Brain microvascular endothelial cell (primary cell): Measurements from ENCODE around the gene SLC15A4.
"Not testable (repeated sequence)": the region's sequence is repeated elsewhere in the genome, so short reads cannot be mapped to it uniquely, and the experiment has no call there.

ENCODE experiments used
- DNase-seq: peaks from one replicate; pipeline ENCODE4 v3.0.0-alpha.2; 2020
- H3K27ac ChIP-seq: fragments of 250-450 bp; sonication (Bioruptor Pico); 2 replicates; pipeline ENCODE4 v1.5.1; 2020; ENCODE audit warnings: mild to moderate bottlenecking, moderate library complexity
- H3K27me3 ChIP-seq: fragments of 250-450 bp; sonication (Bioruptor Pico); replicated peaks from 2 replicates; pipeline ENCODE4 v1.5.1; 2020; ENCODE audit warnings: mild to moderate bottlenecking
- H3K36me3 ChIP-seq: fragments of 250-450 bp; sonication (Bioruptor Pico); replicated peaks from 2 replicates; pipeline ENCODE4 v1.5.1; 2020; ENCODE audit warnings: mild to moderate bottlenecking
- H3K4me3 ChIP-seq: 2 replicates; pipeline ENCODE4 v1.5.1; 2011; ENCODE audit warnings: low read depth, mild to moderate bottlenecking, control low read depth, low read length, moderate library complexity
- CTCF ChIP-seq: IDR thresholded peaks from 2 replicates; pipeline ENCODE4 v1.5.1; 2011; ENCODE audit warnings: low read depth, mild to moderate bottlenecking, moderate library complexity, low read length, control low read depth, inconsistent platforms; ENCODE audit errors: missing control alignments
- in situ Hi-C: cut with HindIII; loops from 2 replicates; pipeline ENCODE4 v1.10.0; 2017; ENCODE audit warnings: low sequenced_read_pairs, low pct_ligation_motif_present

Gene SLC15A4

GRCh38 chr12:128856035-128856790, 32.5 kb upstream of the SLC15A4 start:
- H3K4me3 ChIP-seq: no peak overlapping the region
- DNase-seq: no peak
- no peak for TF ChIP-seq CTCF
- no peaks in the 10 kb centered on the region for H3K36me3 ChIP-seq
- in situ Hi-C loops: no loop called here
- H3K27me3 ChIP-seq: peaks cover 16% of the 10 kb centered on the region
- H3K27ac ChIP-seq: no peak overlapping the region

GRCh38 chr12:128853600-128854197, 29.9 kb upstream of the SLC15A4 start:
- H3K36me3 ChIP-seq: no peaks in the 10 kb centered on the region
- no peak for TF ChIP-seq CTCF
- in situ Hi-C loops: no loop called here
- no peak overlapping the region for H3K27ac ChIP-seq
- no peak for DNase-seq
- peaks cover 16% of the 10 kb centered on the region for H3K27me3 ChIP-seq
- H3K4me3 ChIP-seq: no peak overlapping the region

GRCh38 chr12:128852885-128853599, 29.3 kb upstream of the SLC15A4 start, which contains the start of gene GLT1D1:
Gene GLT1D1, plus strand, starts transcription at chr12:128853478. Its CDS starts 104 bp downstream, at chr12:128853582.
- Histone ChIP-seq H3K36me3 (no peaks in the 10 kb centered on the region), H3K4me3 (no peak within 1 kb of the TSS), H3K27me3 (peaks cover 16% of the 10 kb centered on the region), H3K27ac (no peak within 1 kb of the TSS)
- DNase-seq: no peak
- in situ Hi-C loops: no loop called here
- no peak for TF ChIP-seq CTCF

GRCh38 chr12:128852026-128852698, 28.4 kb upstream of the SLC15A4 start:
- no peak for TF ChIP-seq CTCF
- no peak overlapping the region for H3K27ac ChIP-seq
- peaks cover 16% of the 10 kb centered on the region for H3K27me3 ChIP-seq
- H3K36me3 ChIP-seq: no peaks in the 10 kb centered on the region
- no peak overlapping the region for H3K4me3 ChIP-seq
- in situ Hi-C loops: no loop called here
- no peak for DNase-seq

- peaks cover 16% of the 10 kb centered on the region for H3K27me3 ChIP-seq
- in situ Hi-C loops, H3K4me3 ChIP-seq, H3K27ac ChIP-seq, DNase-seq, H3K36me3 ChIP-seq: not testable (repeated sequence)
Observed at GRCh38 chr12:128851429-128851828, 27.7 kb upstream of the SLC15A4 start.

GRCh38 chr12:128850400-128850799, 26.6 kb upstream of the SLC15A4 start:
- TF ChIP-seq CTCF: no peak
- Histone ChIP-seq H3K27ac (no peak overlapping the region), H3K27me3 (peaks cover 16% of the 10 kb centered on the region), H3K4me3 (no peak overlapping the region), H3K36me3 (no peaks in the 10 kb centered on the region)
- DNase-seq: no peak
- in situ Hi-C loops: no loop called here

GRCh38 chr12:128849806-128850205, 26.0 kb upstream of the SLC15A4 start:
- H3K4me3 ChIP-seq, H3K36me3 ChIP-seq, in situ Hi-C loops, DNase-seq, H3K27ac ChIP-seq: not testable (repeated sequence)
- peaks cover 16% of the 10 kb centered on the region for H3K27me3 ChIP-seq
